Liver (tissue), 9 donors: ENCODE data around the gene TRIM29. TPM values are rescaled to one million over a fixed set of nuclear protein-coding genes. Genes with fewer than 3 reads are reported as not detected.

Source experiments
- DNase-seq: peaks from one replicate; pipeline ENCODE4 v3.0.0-alpha.2; 2017; ENCODE audit warnings: low spot score
- H3K27ac ChIP-seq, 2 donors: one replicate each; pipeline ENCODE4 v1.7.0; 2013; ENCODE audit warnings: inconsistent platforms in 2 of 2, low read length in 2 of 2, control low read depth in 1 of 2, low read depth in 1 of 2, mild to moderate bottlenecking in 1 of 2
- H3K27me3 ChIP-seq, 4 donors: one replicate each; pipeline versions ENCODE4 v1.6.1 to v1.7.0; 2013; ENCODE audit warnings: low read length in 3 of 4, inconsistent platforms in 1 of 4, mild to moderate bottlenecking in 1 of 4, moderate library complexity in 1 of 4; ENCODE audit not compliant: control insufficient read depth in 4 of 4, insufficient read depth in 4 of 4
- H3K36me3 ChIP-seq, 4 donors: one replicate each; pipeline versions ENCODE4 v1.6.1 to v1.7.0; 2013; ENCODE audit warnings: low read length in 3 of 4, mild to moderate bottlenecking in 3 of 4, low read depth in 1 of 4, moderate library complexity in 1 of 4; ENCODE audit not compliant: control insufficient read depth in 4 of 4, insufficient read depth in 3 of 4
- H3K4me1 ChIP-seq, 4 donors: one replicate each; pipeline versions ENCODE4 v1.6.1 to v1.7.0; 2013; ENCODE audit warnings: low read length in 3 of 4, mild to moderate bottlenecking in 3 of 4, moderate library complexity in 1 of 4; ENCODE audit not compliant: control insufficient read depth in 4 of 4, insufficient read depth in 4 of 4
- H3K4me3 ChIP-seq, 3 donors: one replicate each; pipeline versions ENCODE4 v1.6.1 to v1.7.0; 2013; ENCODE audit warnings: low read length in 3 of 3, control low read depth in 1 of 3, low read depth in 1 of 3, mild to moderate bottlenecking in 1 of 3
- H3K9ac ChIP-seq, 2 donors: one replicate each; pipeline ENCODE4 v1.7.0; 2013; ENCODE audit warnings: low read length in 2 of 2, mild to moderate bottlenecking in 2 of 2, moderate library complexity in 2 of 2, control low read depth in 1 of 2, low read depth in 1 of 2
- H3K9me3 ChIP-seq, 4 donors: one replicate each; pipeline versions ENCODE4 v1.6.1 to v1.7.0; 2013; ENCODE audit warnings: low read length in 3 of 4; ENCODE audit not compliant: control insufficient read depth in 4 of 4
- ATF3 ChIP-seq: IDR thresholded peaks from 2 replicates; pipeline ENCODE4 v1.6.1; 2016; ENCODE audit warnings: antibody characterized with exemption
- CTCF ChIP-seq: fragments of 150-350 bp; IDR thresholded peaks from 2 replicates; pipeline ENCODE4 v1.5.1; 2017; ENCODE audit warnings: improper control_type of control experiment, low read depth, low read length; ENCODE audit not compliant: missing input control
- FOXA1 ChIP-seq: IDR thresholded peaks from 2 replicates; pipeline ENCODE4 v1.6.1; 2016; ENCODE audit warnings: antibody characterized with exemption
- GABPA ChIP-seq, 2 donors: IDR thresholded peaks in 1 of 2; conservative IDR thresholded peaks in 1 of 2; 2 replicates each; pipeline ENCODE4 v1.6.1; 2016; ENCODE audit warnings: antibody characterized with exemption in 2 of 2, mild to moderate bottlenecking in 1 of 2, moderate library complexity in 1 of 2
- HNF4A ChIP-seq, 2 donors: conservative IDR thresholded peaks; 2 replicates each; pipeline ENCODE4 v1.6.1; 2016; ENCODE audit warnings: antibody characterized with exemption in 2 of 2, mild to moderate bottlenecking in 2 of 2
- JUND ChIP-seq, 2 donors: IDR thresholded peaks; 2 replicates each; pipeline ENCODE4 v1.6.1; 2016; ENCODE audit warnings: antibody characterized with exemption in 2 of 2
- MAX ChIP-seq: IDR thresholded peaks from 2 replicates; pipeline ENCODE4 v1.6.1; 2016; ENCODE audit warnings: antibody characterized with exemption
- RAD21 ChIP-seq, 2 donors: IDR thresholded peaks; 2 replicates each; pipeline ENCODE4 v1.6.1; 2016; ENCODE audit warnings: antibody characterized with exemption in 2 of 2, mild to moderate bottlenecking in 2 of 2
- REST ChIP-seq: IDR thresholded peaks from 2 replicates; pipeline ENCODE4 v1.6.1; 2016; ENCODE audit warnings: antibody characterized with exemption, mild to moderate bottlenecking
- RXRA ChIP-seq, 2 donors: IDR thresholded peaks; 2 replicates each; pipeline ENCODE4 v1.6.1; 2017 to 2018; ENCODE audit warnings: antibody characterized with exemption in 2 of 2, mild to moderate bottlenecking in 1 of 2
- TAF1 ChIP-seq: conservative IDR thresholded peaks from 2 replicates; pipeline ENCODE4 v1.6.1; 2016; ENCODE audit warnings: antibody characterized with exemption, mild to moderate bottlenecking
- YY1 ChIP-seq: IDR thresholded peaks from 2 replicates; pipeline ENCODE4 v1.6.1; 2016; ENCODE audit warnings: antibody characterized with exemption, mild to moderate bottlenecking
- WGBS: extraction: QIAGEN DNeasy Blood & Tissue Kit; methylation state at CpG from one replicate; pipeline ENCODE4 v1.1.7; 2013; 5-methylcytosine and 5-hydroxymethylcytosine counted together
- polyA plus RNA-seq, 2 donors: library from polyadenylated mRNA; stranded (reverse) in 1 of 2; unstranded in 1 of 2; fragments of 200-250 nt in 1 of 2; fragments of >200 nt in 1 of 2; fragmentation: Nextera tagmentation in 1 of 2; extraction: Ambion mirVana in 1 of 2; gene quantifications; one replicate each; pipeline versions ENCODE4 v1.2.1 to v1.2.3, GENCODE V29; 2013 to 2015
- total RNA-seq, 2 donors: library from RNA; depleted of rRNA; stranded (reverse); fragments of >200 nt; gene quantifications; one replicate each; pipeline ENCODE4 v1.2.3, GENCODE V29; 2014
- donor health status: healthy.
- donor health status: healthy.
- donor health status: healthy.
- donor health status: healthy.
- donor health status: healthy.

TRIM29 gene
- total and polyA plus RNA-seq, 4 donors, result 0.22 to 0.89 (median 0.35) TPM

- no peak for TF ChIP-seq REST
These were observed 29.1 kb downstream of the TRIM29 start (continued) for GRCh38 chr11:120108785-120109168.

GRCh38 chr11:120108154-120108784 lies 29.6 kb downstream of the TRIM29 start:
- DNase-seq, result peak; percentile 78
- Histone ChIP-seq H3K4me1 (no peaks in the 10 kb centered on the region), H3K4me3 (no peak overlapping the region), H3K27ac (no peak overlapping the region), H3K27me3 (peaks cover 0 to 4% (median 0%) of the 10 kb centered on the region in 4 donors), H3K9ac (no peak overlapping the region), H3K36me3 (no peaks in the 10 kb centered on the region), H3K9me3 (no peaks in the 10 kb centered on the region)
- no peak for TF ChIP-seq REST
- TF ChIP-seq RAD21 (IDR thresholded peaks at IDR 0.05), result peak; percentile 96 to 97
- no peak for TF ChIP-seq FOXA1
- no peak for TF ChIP-seq HNF4A (conservative IDR thresholded peaks at IDR 0.05)
- peak; percentile 99 for TF ChIP-seq CTCF
- 1% methylated on average over 6 of the region's 6 CpGs for WGBS

GRCh38 chr11:120107692-120108091 lies 30.2 kb downstream of the TRIM29 start:
- 48% methylated on average over 6 of the region's 6 CpGs for WGBS
- Histone ChIP-seq H3K27ac (no peak overlapping the region), H3K27me3 (peaks cover 0 to 4% (median 0%) of the 10 kb centered on the region in 4 donors), H3K4me1 (no peaks in the 10 kb centered on the region), H3K4me3 (no peak overlapping the region), H3K36me3 (no peaks in the 10 kb centered on the region), H3K9ac (no peak overlapping the region), H3K9me3 (no peaks in the 10 kb centered on the region)
- DNase-seq, result no peak
- TF ChIP-seq RAD21 (IDR thresholded peaks at IDR 0.05) (no peak), TAF1 (no peak), YY1 (no peak), MAX (no peak), CTCF (no peak), ATF3 (no peak), HNF4A (conservative IDR thresholded peaks at IDR 0.05) (no peak), RXRA (IDR thresholded peaks at IDR 0.05) (no peak), FOXA1 (no peak), GABPA (IDR thresholded peaks at IDR 0.05 in 1 of 2, conservative IDR thresholded peaks at IDR 0.05 in 1 of 2) (no peak), JUND (IDR thresholded peaks at IDR 0.05) (no peak), REST (no peak)
